ENCODE results near the gene LSM4.
"Not testable (repeated sequence)": the region's sequence is repeated elsewhere in the genome, so short reads cannot be mapped to it uniquely, and the experiment has no call there.

LSM4 gene

GRCh38 chr19:18340990-18341868 lies 18.4 kb upstream of the LSM4 start:
- peak; percentile 43 for DNase-seq (ENCODE audit: low spot score)

- peak; percentile 54 for DNase-seq (ENCODE audit: low spot score)
Observed at GRCh38 chr19:18340190-18340989, 17.5 kb upstream of the LSM4 start, which contains the start of gene PGPEP1. Gene PGPEP1 (plus strand): TSS chr19:18340598. CDS start chr19:18340682, 84 bp downstream.

GRCh38 chr19:18339723-18340122 lies 16.8 kb upstream of the LSM4 start:
- peak; percentile 22 for DNase-seq (ENCODE audit: low spot score)

GRCh38 chr19:18338541-18338940 lies 15.7 kb upstream of the LSM4 start:
- DNase-seq (ENCODE audit: low spot score), result no peak

- DNase-seq (ENCODE audit: low spot score), result no peak
Observed at GRCh38 chr19:18336121-18336520, 13.2 kb upstream of the LSM4 start.

- no peak for DNase-seq (ENCODE audit: low spot score)
Observed at GRCh38 chr19:18333680-18334079, 10.8 kb upstream of the LSM4 start.

- DNase-seq (ENCODE audit: low spot score), result no peak
Observed at GRCh38 chr19:18332917-18333530, 10.1 kb upstream of the LSM4 start.

- DNase-seq (ENCODE audit: low spot score), result no peak
Observed at GRCh38 chr19:18330868-18331267, 8.0 kb upstream of the LSM4 start.

GRCh38 chr19:18329035-18329376 lies 6.1 kb upstream of the LSM4 start:
- DNase-seq (ENCODE audit: low spot score), result no peak

GRCh38 chr19:18328340-18329034 lies 5.6 kb upstream of the LSM4 start:
- DNase-seq (ENCODE audit: low spot score), result peak; percentile 97

- DNase-seq (ENCODE audit: low spot score), result no peak
Observed at GRCh38 chr19:18326772-18327171, 3.9 kb upstream of the LSM4 start.

GRCh38 chr19:18324373-18324731 lies 1.5 kb upstream of the LSM4 start:
- DNase-seq (ENCODE audit: low spot score), result not testable (repeated sequence)

- DNase-seq (ENCODE audit: low spot score), result peak; percentile 60
Observed at GRCh38 chr19:18322318-18322758, 538 bp downstream of the LSM4 start.

GRCh38 chr19:18321734-18322102 lies 1.2 kb downstream of the LSM4 start:
- no peak for DNase-seq (ENCODE audit: low spot score)

GRCh38 chr19:18320865-18321733 lies 1.8 kb downstream of the LSM4 start:
- DNase-seq (ENCODE audit: low spot score), result no peak

- DNase-seq (ENCODE audit: low spot score), result no peak
Observed at GRCh38 chr19:18319591-18320135, 3.2 kb downstream of the LSM4 start.

GRCh38 chr19:18317961-18318800 lies 4.7 kb downstream of the LSM4 start:
- DNase-seq (ENCODE audit: low spot score), result no peak

- DNase-seq (ENCODE audit: low spot score), result no peak
Observed at GRCh38 chr19:18313398-18313797, 9.5 kb downstream of the LSM4 start.

- no peak for DNase-seq (ENCODE audit: low spot score)
Observed at GRCh38 chr19:18312092-18312534, 10.8 kb downstream of the LSM4 start.

Data from SW480 (cell line).